SW 1271 (cell line): ENCODE measurements around the gene ANKRD11.
A peak's percentile ranks its signal among the peaks of the same experiment; 100 is the strongest.
"Not testable (repeated sequence)": the region's sequence is repeated elsewhere in the genome, so short reads cannot be mapped to it uniquely, and the experiment has no call there.

Experiments
- DNase-seq, 2 experiments: peaks; one replicate each; lab custom pipeline; 2025; lab: John Stamatoyannopoulos, UW

The ANKRD11 gene

GRCh38 chr16:89264800-89265550 is 225.4 kb downstream of the ANKRD11 start:
- no peak for DNase-seq

- DNase-seq: no peak
Observed at GRCh38 chr16:89261691-89262563, 228.4 kb downstream of the ANKRD11 start.

GRCh38 chr16:89259901-89260300 is 230.5 kb downstream of the ANKRD11 start:
- DNase-seq: not testable (repeated sequence)

GRCh38 chr16:89257757-89258465 is 232.4 kb downstream of the ANKRD11 start:
- DNase-seq: peak in 1 of 2 experiments; percentile 22

- DNase-seq: no peak
Observed at GRCh38 chr16:89257281-89257731, 233.1 kb downstream of the ANKRD11 start.

- DNase-seq: peak; percentile 59 to 76
Observed at GRCh38 chr16:89256651-89257254, 233.6 kb downstream of the ANKRD11 start.

- no peak for DNase-seq
Observed at GRCh38 chr16:89253548-89254287, 236.6 kb downstream of the ANKRD11 start.

GRCh38 chr16:89248196-89248982 is 242.0 kb downstream of the ANKRD11 start:
- DNase-seq: no peak

GRCh38 chr16:89247734-89248075 is 242.7 kb downstream of the ANKRD11 start:
- not testable (repeated sequence) for DNase-seq

- no peak for DNase-seq
Observed at GRCh38 chr16:89246903-89247733, 243.2 kb downstream of the ANKRD11 start.

GRCh38 chr16:89246383-89246902 is 243.9 kb downstream of the ANKRD11 start:
- no peak for DNase-seq

- no peak for DNase-seq
Observed at GRCh38 chr16:89244754-89245153, 245.6 kb downstream of the ANKRD11 start.

GRCh38 chr16:89244264-89244663 is 246.1 kb downstream of the ANKRD11 start:
- DNase-seq: not testable (repeated sequence)

GRCh38 chr16:89243664-89244063 is 246.7 kb downstream of the ANKRD11 start:
- DNase-seq: no peak

- DNase-seq: no peak
Observed at GRCh38 chr16:89242795-89243200, 247.6 kb downstream of the ANKRD11 start.

GRCh38 chr16:89241187-89242007 is 249.0 kb downstream of the ANKRD11 start:
- DNase-seq: peak; percentile 36 to 89

GRCh38 chr16:89237733-89238132 is 252.6 kb downstream of the ANKRD11 start:
- no peak for DNase-seq
